Hepatocyte (in vitro differentiated cells): ENCODE results near the gene TRNP1.

ENCODE experiments used
- CTCF ChIP-seq: fragments of 200-600 bp; sonication (generic); IDR thresholded peaks from 2 replicates; pipeline ENCODE4 v1.5.1; 2016; ENCODE audit warnings: antibody characterized with exemption, mild to moderate bottlenecking; ENCODE audit not compliant: poor library complexity
- EZH2 ChIP-seq: fragments of 200-600 bp; sonication (generic); IDR thresholded peaks from 2 replicates; pipeline ENCODE4 v1.6.1; 2016; ENCODE audit warnings: antibody characterized with exemption, mild to moderate bottlenecking, borderline replicate concordance

- TF ChIP-seq CTCF (no peak), EZH2 (no peak)
Measured at GRCh38 chr1:27035344-27035743, 41.9 kb downstream of the TRNP1 start.
